HL-60 (cell line): ENCODE results near the gene FOXP2.

ENCODE experiments used
- CTCF ChIP-seq: IDR thresholded peaks from one replicate; pipeline ENCODE4 v1.5.1; 2011; ENCODE audit warnings: low read length, control low read depth, inconsistent platforms; ENCODE audit not compliant: insufficient read depth
- POLR2AphosphoS5 ChIP-seq: IDR thresholded peaks from 2 replicates; pipeline ENCODE4 v1.6.1; 2012; ENCODE audit warnings: low read depth
- TF ChIP-seq, protein P1 (sequence below): IDR thresholded peaks from 2 replicates; pipeline ENCODE4 v1.6.1; 2012; ENCODE audit warnings: low read depth; ENCODE audit not compliant: insufficient replicate concordance

DNA sequence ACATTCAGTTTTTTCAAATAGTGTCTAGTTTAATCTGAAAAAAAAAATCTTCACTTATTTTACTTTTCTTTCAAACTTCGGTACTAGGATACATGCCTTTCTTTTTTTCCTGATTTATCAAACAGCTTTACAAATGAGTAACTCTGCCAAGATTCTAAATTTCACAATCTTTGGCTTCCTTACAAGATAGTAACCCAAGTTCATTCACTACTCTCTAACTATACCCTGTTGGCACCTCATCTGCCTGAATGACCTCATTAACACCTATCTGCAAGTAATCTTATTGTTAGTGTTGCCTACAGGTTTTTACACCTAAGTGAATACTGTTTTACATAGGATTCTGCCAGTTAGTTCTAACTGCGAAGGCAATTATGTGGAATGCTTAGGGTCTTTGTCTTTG, 159.8 kb downstream of the FOXP2 start:
- TF ChIP-seq CTCF (no peak), POLR2AphosphoS5 (no peak)
- TF ChIP-seq, protein P1, sequence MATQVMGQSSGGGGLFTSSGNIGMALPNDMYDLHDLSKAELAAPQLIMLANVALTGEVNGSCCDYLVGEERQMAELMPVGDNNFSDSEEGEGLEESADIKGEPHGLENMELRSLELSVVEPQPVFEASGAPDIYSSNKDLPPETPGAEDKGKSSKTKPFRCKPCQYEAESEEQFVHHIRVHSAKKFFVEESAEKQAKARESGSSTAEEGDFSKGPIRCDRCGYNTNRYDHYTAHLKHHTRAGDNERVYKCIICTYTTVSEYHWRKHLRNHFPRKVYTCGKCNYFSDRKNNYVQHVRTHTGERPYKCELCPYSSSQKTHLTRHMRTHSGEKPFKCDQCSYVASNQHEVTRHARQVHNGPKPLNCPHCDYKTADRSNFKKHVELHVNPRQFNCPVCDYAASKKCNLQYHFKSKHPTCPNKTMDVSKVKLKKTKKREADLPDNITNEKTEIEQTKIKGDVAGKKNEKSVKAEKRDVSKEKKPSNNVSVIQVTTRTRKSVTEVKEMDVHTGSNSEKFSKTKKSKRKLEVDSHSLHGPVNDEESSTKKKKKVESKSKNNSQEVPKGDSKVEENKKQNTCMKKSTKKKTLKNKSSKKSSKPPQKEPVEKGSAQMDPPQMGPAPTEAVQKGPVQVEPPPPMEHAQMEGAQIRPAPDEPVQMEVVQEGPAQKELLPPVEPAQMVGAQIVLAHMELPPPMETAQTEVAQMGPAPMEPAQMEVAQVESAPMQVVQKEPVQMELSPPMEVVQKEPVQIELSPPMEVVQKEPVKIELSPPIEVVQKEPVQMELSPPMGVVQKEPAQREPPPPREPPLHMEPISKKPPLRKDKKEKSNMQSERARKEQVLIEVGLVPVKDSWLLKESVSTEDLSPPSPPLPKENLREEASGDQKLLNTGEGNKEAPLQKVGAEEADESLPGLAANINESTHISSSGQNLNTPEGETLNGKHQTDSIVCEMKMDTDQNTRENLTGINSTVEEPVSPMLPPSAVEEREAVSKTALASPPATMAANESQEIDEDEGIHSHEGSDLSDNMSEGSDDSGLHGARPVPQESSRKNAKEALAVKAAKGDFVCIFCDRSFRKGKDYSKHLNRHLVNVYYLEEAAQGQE = no peak
